GM19025 (cell line): Measurements from ENCODE around the gene TCF12.

Experiments used
- ATAC-seq: cut with Tn5 transposase; IDR thresholded peaks from one replicate; pipeline ENCODE4 v1.9.1; 2021; ENCODE audit warnings: mild to moderate bottlenecking, low read depth, moderate library complexity; ENCODE audit not compliant: unreplicated experiment

TCF12 gene

GRCh38 chr15:57228395-57228794 lies 310.0 kb downstream of the TCF12 start:
- ATAC-seq = no peak

GRCh38 chr15:57229051-57229450 lies 310.6 kb downstream of the TCF12 start:
- no peak for ATAC-seq

GRCh38 chr15:57231559-57231958 lies 313.1 kb downstream of the TCF12 start:
- ATAC-seq = no peak

- ATAC-seq = no peak
These were observed 315.7 kb downstream of the TCF12 start for GRCh38 chr15:57234156-57234555.

GRCh38 chr15:57235186-57235585 lies 316.7 kb downstream of the TCF12 start:
- ATAC-seq = no peak

- ATAC-seq = no peak
These were observed 317.4 kb downstream of the TCF12 start for GRCh38 chr15:57235873-57236272.

GRCh38 chr15:57236561-57237300 lies 318.3 kb downstream of the TCF12 start:
- ATAC-seq = no peak

GRCh38 chr15:57237301-57237642 lies 318.8 kb downstream of the TCF12 start:
- no peak for ATAC-seq

- no peak for ATAC-seq
These were observed 319.2 kb downstream of the TCF12 start for GRCh38 chr15:57237676-57238075.

- no peak for ATAC-seq
These were observed 326.7 kb downstream of the TCF12 start for GRCh38 chr15:57245130-57245529.

GRCh38 chr15:57245714-57246113 lies 327.3 kb downstream of the TCF12 start:
- no peak for ATAC-seq

- no peak for ATAC-seq
These were observed 329.6 kb downstream of the TCF12 start for GRCh38 chr15:57248074-57248473.

GRCh38 chr15:57251308-57251707 lies 332.9 kb downstream of the TCF12 start:
- no peak for ATAC-seq

- no peak for ATAC-seq
These were observed 333.5 kb downstream of the TCF12 start for GRCh38 chr15:57251941-57252340.

GRCh38 chr15:57253082-57253481 lies 334.6 kb downstream of the TCF12 start:
- ATAC-seq = no peak

GRCh38 chr15:57253500-57253899 lies 335.1 kb downstream of the TCF12 start:
- no peak for ATAC-seq

GRCh38 chr15:57255751-57256341 lies 337.4 kb downstream of the TCF12 start:
- ATAC-seq = no peak

GRCh38 chr15:57256939-57257338 lies 338.5 kb downstream of the TCF12 start:
- ATAC-seq = no peak

- ATAC-seq = no peak
These were observed 341.2 kb downstream of the TCF12 start for GRCh38 chr15:57259568-57260040.

GRCh38 chr15:57263520-57263919 lies 345.1 kb downstream of the TCF12 start:
- no peak for ATAC-seq

GRCh38 chr15:57272771-57273357 lies 354.4 kb downstream of the TCF12 start:
- no peak for ATAC-seq

- ATAC-seq = no peak
These were observed 355.0 kb downstream of the TCF12 start for GRCh38 chr15:57273402-57273801.
